DLD1 (cell line): ENCODE data around the gene ANAPC2.

ENCODE experiments used
- in situ Hi-C: cut with HindIII; loops from 2 replicates; pipeline ENCODE4 v1.10.0; 2017; ENCODE audit warnings: low sequenced_read_pairs

Gene ANAPC2

GRCh38 chr9:137216188-137216965, 28.0 kb upstream of the ANAPC2 start:
- in situ Hi-C loops: no loop called here

DNA sequence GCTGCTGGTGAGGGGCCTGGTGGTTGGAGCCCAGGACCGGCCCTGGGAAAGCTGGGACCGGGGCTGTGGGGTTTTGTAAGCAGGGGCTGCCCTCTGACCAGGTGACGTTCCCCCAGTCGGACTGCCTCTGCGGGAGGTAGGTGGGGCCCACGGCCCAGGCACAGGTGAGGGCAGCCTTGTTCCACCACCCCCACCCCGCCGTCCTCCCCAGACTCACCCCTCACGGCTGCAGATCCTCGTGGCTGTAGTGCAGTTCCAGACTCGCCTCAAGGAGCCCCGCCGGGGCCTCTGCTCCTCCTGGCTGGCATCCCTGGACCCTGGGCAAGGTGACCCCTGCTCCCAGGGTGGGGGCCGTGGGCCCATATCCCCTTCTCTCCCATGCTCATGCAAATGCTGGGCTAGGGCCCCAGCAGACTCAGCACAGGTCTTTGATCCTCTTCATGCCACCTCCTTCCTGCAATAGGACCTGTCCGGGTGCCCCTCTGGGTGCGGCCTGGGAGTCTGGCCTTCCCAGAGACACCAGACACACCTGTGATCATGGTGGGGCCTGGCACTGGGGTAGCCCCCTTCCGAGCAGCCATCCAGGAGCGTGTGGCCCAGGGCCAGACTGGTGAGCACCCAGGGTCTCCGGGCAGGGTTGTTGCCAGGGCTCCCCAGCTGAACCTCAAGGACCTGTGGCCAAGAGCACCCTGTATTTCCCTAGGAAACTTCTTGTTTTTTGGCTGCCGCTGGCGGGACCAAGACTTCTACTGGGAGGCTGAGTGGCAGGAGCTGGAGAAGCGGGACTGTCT, 27.0 kb upstream of the ANAPC2 start:
- in situ Hi-C loops: no loop called here

- in situ Hi-C loops: no loop called here
Measured at GRCh38 chr9:137214620-137215019, 26.3 kb upstream of the ANAPC2 start.

GRCh38 chr9:137213160-137214060, 25.1 kb upstream of the ANAPC2 start:
- in situ Hi-C loops: no loop called here

- in situ Hi-C loops: no loop called here
Measured at GRCh38 chr9:137212520-137212919, 24.2 kb upstream of the ANAPC2 start.

- in situ Hi-C loops: no loop called here
Measured at GRCh38 chr9:137211532-137211931, 23.2 kb upstream of the ANAPC2 start.

GRCh38 chr9:137206602-137207001, 18.2 kb upstream of the ANAPC2 start:
- in situ Hi-C loops: no loop called here

GRCh38 chr9:137205126-137206069, 17.0 kb upstream of the ANAPC2 start, which contains the start of the genes NDOR1 and TMEM203:
Gene NDOR1, plus strand, starts transcription at chr9:137205700. Its CDS starts 78 bp downstream, at chr9:137205778.
Gene TMEM203, minus strand, starts transcription at chr9:137205648. Its CDS starts 234 bp downstream, at chr9:137205414.
- in situ Hi-C loops: no loop called here

- in situ Hi-C loops: no loop called here
Measured at GRCh38 chr9:137204731-137205125, 16.4 kb upstream of the ANAPC2 start.

DNA sequence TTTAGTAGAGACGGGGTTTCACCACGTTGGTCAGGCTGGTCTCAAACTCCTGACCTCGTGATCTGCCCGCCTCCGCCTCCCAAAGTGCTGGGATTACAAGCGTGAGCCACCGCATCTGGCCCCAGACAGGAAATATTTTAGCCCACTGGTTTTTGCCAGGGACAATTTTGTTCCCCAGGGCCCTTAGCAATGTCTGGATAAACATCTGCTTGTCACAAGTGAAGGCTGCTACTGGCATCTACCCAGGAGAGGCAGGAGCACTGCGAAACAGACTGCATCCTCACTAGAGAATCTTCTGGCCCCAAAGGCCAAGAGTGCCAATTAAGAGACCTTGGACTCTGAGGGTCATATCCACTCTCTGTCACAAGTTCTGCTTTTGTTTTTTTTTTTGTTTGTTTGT, 14.6 kb upstream of the ANAPC2 start:
- in situ Hi-C loops: no loop called here

GRCh38 chr9:137201205-137201868, 13.0 kb upstream of the ANAPC2 start:
- in situ Hi-C loops: no loop called here

DNA sequence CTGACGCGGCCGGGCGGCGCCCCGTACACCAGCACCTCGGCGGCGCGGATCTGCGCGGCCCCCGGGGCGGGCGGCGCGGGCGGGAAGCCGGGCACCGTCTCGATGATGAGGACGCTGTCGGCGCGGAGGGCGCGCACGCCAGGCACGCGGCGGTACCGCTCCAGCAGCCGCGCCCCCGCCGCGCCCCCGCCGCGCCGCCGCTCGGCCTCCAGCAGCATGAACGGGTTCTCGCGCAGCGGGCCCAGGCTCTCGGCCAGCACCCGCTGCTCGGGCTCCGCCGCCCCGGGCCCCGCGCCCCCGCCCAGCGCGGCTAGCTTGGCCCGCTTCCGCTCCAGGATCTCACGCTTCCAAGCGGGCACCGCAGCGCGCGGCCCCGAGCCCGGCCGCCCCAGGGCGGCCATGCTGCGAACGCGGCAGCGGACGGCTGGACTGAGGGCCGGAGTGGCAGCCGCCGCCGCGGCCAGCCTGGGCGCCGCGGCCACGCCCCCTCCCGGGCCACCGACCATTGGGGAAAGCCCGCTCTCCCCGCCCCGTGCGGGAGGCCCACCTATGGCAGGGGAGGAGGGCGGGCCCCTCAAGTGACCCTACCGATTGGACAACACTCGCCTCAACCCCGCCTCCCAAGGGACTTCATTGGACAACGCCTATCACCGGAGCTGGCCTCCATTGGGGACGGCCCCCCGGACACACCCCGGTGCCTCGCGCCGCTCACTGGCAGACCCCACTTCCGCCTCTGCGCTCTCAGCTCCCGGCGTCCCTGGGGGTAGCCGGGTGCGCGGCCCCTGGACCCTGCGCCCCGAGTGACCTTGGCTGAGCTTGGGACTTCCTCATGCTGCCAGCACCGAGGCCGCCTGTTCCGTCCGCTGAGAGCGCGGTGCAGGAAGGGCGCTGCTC, 12.2 kb upstream of the ANAPC2 start, which contains the start of gene TPRN:
TPRN (minus strand) TSS at position 431 of the 894 bp plus-strand sequence; CDS start at position 401, 30 bp downstream.
- in situ Hi-C loops: no loop called here

DNA sequence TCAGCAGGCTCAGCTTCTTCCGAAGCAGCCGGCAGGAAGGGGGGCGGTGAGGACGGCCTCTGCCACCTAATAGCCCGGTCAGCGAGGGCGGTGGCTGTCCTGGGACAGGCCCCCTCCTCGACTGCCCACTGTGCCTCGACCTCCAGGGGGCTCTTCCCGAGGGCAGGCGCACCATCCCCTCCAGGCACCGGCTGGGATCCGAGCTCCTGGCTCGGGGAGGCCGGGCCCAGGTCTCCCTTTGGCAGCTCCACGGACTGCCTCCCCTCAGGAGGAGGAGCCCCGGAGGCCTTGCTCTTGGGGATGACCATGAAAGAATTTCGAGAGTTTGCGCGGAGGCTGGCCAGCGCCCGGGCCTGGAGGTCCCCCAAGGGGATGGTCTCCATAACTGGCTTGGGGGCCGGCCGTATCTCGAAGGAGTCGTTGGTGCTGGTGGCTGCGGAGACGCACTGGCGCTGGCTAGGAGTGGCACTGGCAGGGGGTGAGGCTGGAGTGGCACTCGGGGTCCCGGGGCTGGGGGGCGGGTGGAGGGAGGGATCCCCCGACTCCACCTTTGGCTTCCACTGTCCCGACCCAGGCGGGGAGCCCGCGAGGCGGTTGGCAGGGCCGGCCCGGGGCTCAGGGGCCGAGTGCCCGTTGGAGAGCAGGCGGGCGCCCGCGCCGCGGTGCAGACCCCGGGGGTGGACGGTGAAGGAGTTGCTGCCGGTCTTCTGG, 11.2 kb upstream of the ANAPC2 start:
- in situ Hi-C loops: no loop called here

DNA sequence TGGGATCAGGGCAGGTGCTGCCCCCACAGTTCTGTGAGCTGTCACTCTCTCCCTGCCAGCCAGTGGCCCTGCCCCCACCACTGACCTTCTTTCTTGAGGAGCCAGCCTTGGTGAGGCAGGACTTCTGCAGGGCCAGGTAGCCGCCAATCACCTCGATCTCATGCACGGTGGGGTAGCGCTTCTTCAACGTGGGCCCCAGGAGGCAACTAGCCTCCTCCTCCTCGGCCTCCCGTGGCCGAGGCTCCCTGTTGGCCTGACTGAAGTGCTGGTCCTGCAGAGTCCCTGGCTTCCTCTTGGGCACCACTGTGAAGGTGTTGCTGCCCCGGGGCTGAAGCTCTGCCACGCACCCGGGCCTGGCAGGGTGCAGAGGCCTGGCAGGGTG, 10.5 kb upstream of the ANAPC2 start:
- in situ Hi-C loops: no loop called here

- in situ Hi-C loops: no loop called here
Measured at GRCh38 chr9:137198051-137198901, 9.9 kb upstream of the ANAPC2 start.

- in situ Hi-C loops: no loop called here
Measured at GRCh38 chr9:137195525-137196220, 7.3 kb upstream of the ANAPC2 start.
